H1 (cell line): ENCODE results near the gene DGAT2. TPM values are rescaled to one million over a fixed set of nuclear protein-coding genes. Genes with fewer than 3 reads are reported as not detected.

Source experiments
- CTCF ChIA-PET: fragments of 300-600 bp; sonication (Branson Sonifier 250); formaldehyde crosslinking; loops from one replicate; lab custom pipeline; 2021; ENCODE audit not compliant: partially characterized antibody; lab: Charles Lee
- POLR2A ChIA-PET: fragments of 300-600 bp; sonication (Branson Sonifier 250); formaldehyde crosslinking; loops from one replicate; lab custom pipeline; 2021; ENCODE audit warnings: inconsistent platforms; ENCODE audit not compliant: partially characterized antibody; lab: Charles Lee
- DNase-seq, 2 experiments: peaks; one replicate each; pipeline versions ENCODE4 v3.0.0 to v3.0.0-alpha.2; 2010 to 2022; ENCODE audit warnings: low spot score in 2 of 2, low read depth in 1 of 2, mixed read lengths in 1 of 2
- FAIRE-seq: peaks from 2 replicates; lab custom pipeline; 2011; peaks lifted over from hg19 to GRCh38; lab: Jason Lieb, UNC
- H2AFZ ChIP-seq: 2 replicates; pipeline ENCODE4 v1.8.1; 2012; ENCODE audit warnings: low read length, inconsistent platforms
- H2AK5ac ChIP-seq: 2 replicates; pipeline ENCODE4 v1.6.1; 2013; ENCODE audit warnings: low read depth, low read length
- H2BK120ac ChIP-seq: replicated peaks from 2 replicates; pipeline ENCODE3; 2013; ENCODE audit warnings: low read depth, low read length, inconsistent platforms
- H2BK12ac ChIP-seq: 2 replicates; pipeline ENCODE4 v1.6.1; 2013; ENCODE audit warnings: low read depth, low read length
- H2BK15ac ChIP-seq: 2 replicates; pipeline ENCODE4 v1.6.1; 2013; ENCODE audit warnings: low read length
- H2BK20ac ChIP-seq: 2 replicates; pipeline ENCODE4 v1.6.1; 2013; ENCODE audit warnings: low read length
- H2BK5ac ChIP-seq: 2 replicates; pipeline ENCODE4 v1.6.1; 2013; ENCODE audit warnings: low read depth, low read length
- H3K14ac ChIP-seq: 2 replicates; pipeline ENCODE4 v1.6.1; 2013; ENCODE audit warnings: inconsistent platforms; ENCODE audit not compliant: insufficient read length
- H3K18ac ChIP-seq: 2 replicates; pipeline ENCODE4 v1.6.1; 2013; ENCODE audit warnings: low read length; ENCODE audit errors: extremely low read depth
- H3K23ac ChIP-seq: 2 replicates; pipeline ENCODE4 v1.6.1; 2013; ENCODE audit warnings: inconsistent platforms; ENCODE audit not compliant: insufficient read length
- H3K23me2 ChIP-seq: 2 replicates; pipeline ENCODE4 v1.6.1; 2013; ENCODE audit warnings: low read depth, low read length
- H3K27ac ChIP-seq: 2 replicates; pipeline ENCODE4 v1.6.1; 2011; ENCODE audit warnings: low read depth, low read length, inconsistent platforms
- H3K27me3 ChIP-seq, 4 experiments: replicated peaks in 1 of 4; 1 replicate in 1 of 4; 2 replicates in 3 of 4; pipeline versions ENCODE4 v1.6.1 to v1.8.1; 2011 to 2013; ENCODE audit warnings: low read length in 3 of 4, mild to moderate bottlenecking in 3 of 4, inconsistent platforms in 2 of 4, mixed read lengths in 2 of 4, moderate library complexity in 1 of 4; ENCODE audit not compliant: control insufficient read depth in 3 of 4, insufficient read depth in 3 of 4; ENCODE audit errors: extremely low read depth in 1 of 4
- H3K36me3 ChIP-seq, 4 experiments: 2 replicates each; pipeline versions ENCODE4 v1.6.1 to v1.8.1; 2011 to 2013; ENCODE audit warnings: mild to moderate bottlenecking in 4 of 4, low read length in 3 of 4, moderate library complexity in 2 of 4, control low read depth in 1 of 4, inconsistent platforms in 1 of 4; ENCODE audit not compliant: insufficient read depth in 4 of 4, control insufficient read depth in 2 of 4
- H3K4ac ChIP-seq: replicated peaks from 2 replicates; pipeline ENCODE3; 2013; ENCODE audit warnings: low read length, low read depth, mixed read lengths, inconsistent platforms; ENCODE audit not compliant: insufficient read length
- H3K4me1 ChIP-seq, 4 experiments: replicated peaks in 1 of 4; 1 replicate in 1 of 4; 2 replicates in 3 of 4; pipeline versions ENCODE4 v1.6.1 to v1.8.1; 2011 to 2013; ENCODE audit warnings: low read length in 3 of 4, inconsistent platforms in 2 of 4, mixed read lengths in 1 of 4; ENCODE audit not compliant: insufficient read depth in 4 of 4, control insufficient read depth in 3 of 4
- H3K4me2 ChIP-seq, 2 experiments: 2 replicates each; pipeline versions ENCODE4 v1.6.1 to v1.8.1; 2011 to 2013; ENCODE audit warnings: low read depth in 2 of 2, low read length in 2 of 2, control low read depth in 1 of 2, inconsistent platforms in 1 of 2, mild to moderate bottlenecking in 1 of 2; ENCODE audit not compliant: insufficient read depth in 1 of 2
- H3K4me3 ChIP-seq, 4 experiments: fragments of 200-600, 300-600 bp in 1 of 4; sonication (generic), shearing (Covaris generic), sonication (Bioruptor Twin) in 1 of 4; 2 replicates each; pipeline versions ENCODE4 v1.5.1 to v1.8.1; 2011 to 2016; ENCODE audit warnings: low read length in 4 of 4, low read depth in 3 of 4, control low read depth in 2 of 4, inconsistent platforms in 2 of 4, mild to moderate bottlenecking in 2 of 4, mixed read lengths in 1 of 4, moderate library complexity in 1 of 4; ENCODE audit not compliant: insufficient read depth in 2 of 4; ENCODE audit errors: extremely low read depth in 1 of 4
- H3K56ac ChIP-seq: replicated peaks from 2 replicates; pipeline ENCODE3; 2013; ENCODE audit warnings: low read depth, mild to moderate bottlenecking, mixed read lengths, low read length, inconsistent platforms; ENCODE audit not compliant: insufficient read length
- H3K79me1 ChIP-seq: 2 replicates; pipeline ENCODE4 v1.6.1; 2013; ENCODE audit warnings: low read depth, low read length, control low read depth
- H3K79me2 ChIP-seq, 2 experiments: 2 replicates each; pipeline versions ENCODE4 v1.6.1 to v1.8.1; 2012 to 2013; ENCODE audit warnings: low read length in 2 of 2, mild to moderate bottlenecking in 2 of 2, inconsistent platforms in 1 of 2; ENCODE audit not compliant: insufficient read depth in 2 of 2, control insufficient read depth in 1 of 2
- H3K9ac ChIP-seq, 4 experiments: replicated peaks in 1 of 4; 1 replicate in 1 of 4; 2 replicates in 3 of 4; pipeline versions ENCODE4 v1.6.1 to v1.8.1; 2011 to 2013; ENCODE audit warnings: low read depth in 3 of 4, low read length in 3 of 4, control low read depth in 2 of 4, mild to moderate bottlenecking in 2 of 4, moderate library complexity in 2 of 4, inconsistent platforms in 1 of 4; ENCODE audit errors: extremely low read depth in 1 of 4
- H3K9me3 ChIP-seq, 2 experiments: 2 replicates each; pipeline versions ENCODE4 v1.6.1 to v1.8.1; 2012 to 2013; ENCODE audit warnings: mild to moderate bottlenecking in 2 of 2, moderate library complexity in 2 of 2, control low read depth in 1 of 2, inconsistent platforms in 1 of 2, low read depth in 1 of 2, low read length in 1 of 2, mixed read lengths in 1 of 2; ENCODE audit not compliant: insufficient read depth in 2 of 2
- H4K20me1 ChIP-seq, 2 experiments: replicated peaks in 1 of 2; 2 replicates each; pipeline versions ENCODE3 to v1.8.1; 2011 to 2013; ENCODE audit warnings: inconsistent platforms in 2 of 2, low read length in 2 of 2, mild to moderate bottlenecking in 1 of 2; ENCODE audit not compliant: insufficient read depth in 2 of 2, control insufficient read depth in 1 of 2
- H4K5ac ChIP-seq: 2 replicates; pipeline ENCODE4 v1.6.1; 2013; ENCODE audit warnings: low read length, low read depth, mixed read lengths, inconsistent platforms; ENCODE audit not compliant: insufficient read length
- H4K8ac ChIP-seq: 2 replicates; pipeline ENCODE4 v1.8.0; 2013; ENCODE audit warnings: mild to moderate bottlenecking, moderate library complexity, low read length, inconsistent platforms; ENCODE audit not compliant: insufficient read depth; ENCODE audit errors: extremely low read depth
- H4K91ac ChIP-seq: replicated peaks from 2 replicates; pipeline ENCODE3; 2013; ENCODE audit warnings: low read length, mixed read lengths, inconsistent platforms; ENCODE audit not compliant: insufficient read length
- BACH1 ChIP-seq: IDR thresholded peaks from 2 replicates; pipeline ENCODE4 v1.6.1; 2012; ENCODE audit warnings: low read length, improper control_type of control experiment
- RAD21 ChIP-seq, 2 experiments: IDR thresholded peaks in 1 of 2; conservative IDR thresholded peaks in 1 of 2; 2 replicates each; pipeline ENCODE4 v1.6.1; 2011; ENCODE audit warnings: low read depth in 2 of 2, low read length in 2 of 2, improper control_type of control experiment in 1 of 2, inconsistent platforms in 1 of 2, mild to moderate bottlenecking in 1 of 2, moderate library complexity in 1 of 2
- WGBS, 2 experiments: shearing (Covaris generic) in 1 of 2; methylation state at CpG; one replicate each; pipeline versions ENCODE4 v1.1.6 to v1.1.7; 2013 to 2015; ENCODE audit warnings: low lambda C conversion rate in 2 of 2, mixed read lengths in 2 of 2, inconsistent platforms in 1 of 2, low coverage in 1 of 2, missing lambda C conversion rate in 1 of 2; ENCODE audit not compliant: insufficient replicate concordance in 2 of 2, insufficient coverage in 1 of 2, insufficient read length in 1 of 2; ENCODE audit errors: extremely low coverage in 1 of 2, missing lambda C conversion rate in 1 of 2; 5-methylcytosine and 5-hydroxymethylcytosine counted together
- polyA plus RNA-seq, 7 experiments: library from polyadenylated mRNA; depleted of rRNA in 3 of 7; stranded (reverse) in 5 of 7; unstranded in 2 of 7; fragments of >200 nt in 5 of 7; fragments of 200-250 nt in 2 of 7; gene quantifications; 1 replicate in 5 of 7; 2 replicates in 1 of 7; 4 replicates in 1 of 7; pipeline versions ENCODE4 v1.2.1 to v1.2.3, GENCODE V29; 2011 to 2013; ENCODE audit warnings: missing spikeins in 2 of 7, mixed read lengths in 2 of 7
- total RNA-seq: library from RNA; stranded (reverse); fragmentation: NEBNext Ultra II Directional; extraction: Animal tissue kit (Norgen Biotek cat#: 25700); gene quantifications from 2 replicates; pipeline ENCODE4 v1.2.1, GENCODE V29; 2021

Gene DGAT2
- total and polyA plus RNA-seq, 2 of the 8 experiments (the other 6 are each of a cell fraction or from before 2014, with no cell fraction given), result 3.2 to 5.9 TPM

- Histone ChIP-seq H3K27me3 (no peaks in the 10 kb centered on the region), H3K4me2 (no peak overlapping the region), H3K23ac (no peak overlapping the region), H3K4ac (no peak overlapping the region), H3K4me3 (no peak overlapping the region), H4K5ac (no peak overlapping the region), H3K4me1 (0 out of 7 replicates have a peak, but pooled peaks cover 0 to 2% (median 0%) of the 10 kb centered on the region in 4 experiments), H2BK12ac (no peak overlapping the region), H3K36me3 (no peaks in the 10 kb centered on the region), H3K9me3 (no peaks in the 10 kb centered on the region), H3K9ac (no peak overlapping the region), H4K8ac (no peak overlapping the region), H3K56ac (no peak overlapping the region), H2BK5ac (no peak overlapping the region), H2BK15ac (no peak overlapping the region), H3K23me2 (no peaks in the 10 kb centered on the region), H4K91ac (no peak overlapping the region), H3K27ac (no peak overlapping the region), H3K18ac (no peak overlapping the region), H2BK20ac (no peak overlapping the region), H2AFZ (no peak overlapping the region), H4K20me1 (no peaks in the 10 kb centered on the region), H3K79me2 (no peaks in the 10 kb centered on the region), H3K79me1 (no peaks in the 10 kb centered on the region), H2BK120ac (no peak overlapping the region), H2AK5ac (no peak overlapping the region), H3K14ac (no peak overlapping the region)
- ChIA-PET CTCF (interaction anchor here (0.7 to 6.0 kb wide), 10 partner anchors 10 to 351 kb away, joined by 3 to 94 read pairs (median 8); partner anchors contain the start of gene UVRAG), POLR2A (no interaction called here)
- WGBS, 2 experiments, result 85% methylated on average over 6 of the region's 6 CpGs; no CpG with 5 or more reads in 1 of the 2 experiments
- FAIRE-seq (no peak), DNase-seq (no peak)
- no peak for TF ChIP-seq BACH1
- TF ChIP-seq RAD21 (IDR thresholded peaks at IDR 0.05 in 1 of 2, conservative IDR thresholded peaks at IDR 0.05 in 1 of 2; ENCODE audit: low read depth in 2 of 2, low read length in 2 of 2), result peak in 1 of 2 experiments; percentile 13; a peak in 1 of 4 replicates
Observed at GRCh38 chr11:75800728-75801361, 32.3 kb downstream of the DGAT2 start.
